ENCODE results near the gene TTC39C. TPM values are rescaled to one million over a fixed set of nuclear protein-coding genes. Genes with fewer than 3 reads are reported as not detected.
"Not testable (repeated sequence)": the region's sequence is repeated elsewhere in the genome, so short reads cannot be mapped to it uniquely, and the experiment has no call there.

Gene TTC39C
- total RNA-seq, 2 experiments from 2014 or later = 84.0 to 95.1 TPM

- Mint-ChIP-seq H3K4me1 (no peaks in the 10 kb centered on the region), H3K36me3 (peaks cover 26% of the 10 kb centered on the region), H3K9me3 (no peaks in the 10 kb centered on the region), H3K27ac (no peak overlapping the region), H3K27me3 (no peaks in the 10 kb centered on the region), H3K4me3 (no peak overlapping the region)
- POLR2A ChIA-PET = no interaction called here
- DNase-seq (no peak), ATAC-seq (ENCODE audit: low read depth) (no peak)
Observed at GRCh38 chr18:24127735-24128134, 113.2 kb downstream of the TTC39C start.

- Mint-ChIP-seq H3K4me3 (no peak overlapping the region), H3K27ac (no peak overlapping the region), H3K4me1 (no peaks in the 10 kb centered on the region), H3K9me3 (no peaks in the 10 kb centered on the region), H3K27me3 (no peaks in the 10 kb centered on the region), H3K36me3 (peaks cover 22% of the 10 kb centered on the region)
- POLR2A ChIA-PET = no interaction called here
- DNase-seq (no peak), ATAC-seq (ENCODE audit: low read depth) (no peak)
Observed at GRCh38 chr18:24128700-24129099, 114.1 kb downstream of the TTC39C start.

GRCh38 chr18:24130494-24130893 lies 115.9 kb downstream of the TTC39C start:
- Mint-ChIP-seq H3K9me3 (no peaks in the 10 kb centered on the region), H3K27me3 (no peaks in the 10 kb centered on the region), H3K36me3 (peaks cover 20% of the 10 kb centered on the region), H3K4me1 (no peaks in the 10 kb centered on the region), H3K27ac (no peak overlapping the region), H3K4me3 (no peak overlapping the region)
- POLR2A ChIA-PET = no interaction called here
- DNase-seq (no peak), ATAC-seq (ENCODE audit: low read depth) (no peak)

GRCh38 chr18:24136967-24137373 lies 122.4 kb downstream of the TTC39C start:
- Mint-ChIP-seq H3K27ac (no peak overlapping the region), H3K4me3 (no peak overlapping the region), H3K4me1 (peaks cover 15% of the 10 kb centered on the region), H3K9me3 (no peaks in the 10 kb centered on the region), H3K36me3 (peaks cover 9% of the 10 kb centered on the region), H3K27me3 (peaks cover 19% of the 10 kb centered on the region)
- POLR2A ChIA-PET = no interaction called here
- no peak for ATAC-seq (ENCODE audit: low read depth)
- no peak for DNase-seq

- Mint-ChIP-seq H3K27ac (peak overlapping the region; percentile 32), H3K36me3 (peaks cover 9% of the 10 kb centered on the region), H3K4me3 (peak overlapping the region; percentile 88), H3K9me3 (no peaks in the 10 kb centered on the region), H3K4me1 (peaks cover 15% of the 10 kb centered on the region), H3K27me3 (peaks cover 19% of the 10 kb centered on the region)
- ATAC-seq (ENCODE audit: low read depth) (peak; percentile 13), DNase-seq (no peak)
- POLR2A ChIA-PET = interaction anchor here (0.7 to 1.6 kb wide), 3 partner anchors 47 to 636 kb away, joined by 3 read pairs; no protein-coding TSS in a partner anchor
Observed at GRCh38 chr18:24138409-24138788, 123.8 kb downstream of the TTC39C start.

- POLR2A ChIA-PET = interaction anchor here (0.7 to 1.6 kb wide), 3 partner anchors 46 to 636 kb away, joined by 3 read pairs; no protein-coding TSS in a partner anchor
- H3K27me3 Mint-ChIP-seq = peaks cover 20% of the 10 kb centered on the region
Observed at GRCh38 chr18:24138789-24139616, 124.4 kb downstream of the TTC39C start, which contains the start of gene CABYR. CABYR (plus strand) TSS chr18:24139062; CDS start chr18:24143115, 4,053 bp downstream.

GRCh38 chr18:24140697-24141096 lies 126.1 kb downstream of the TTC39C start:
- peaks cover 5% of the 10 kb centered on the region for H3K36me3 Mint-ChIP-seq
- peaks cover 15% of the 10 kb centered on the region for H3K4me1 Mint-ChIP-seq
- H3K27me3 Mint-ChIP-seq = peaks cover 26% of the 10 kb centered on the region
- no peak for ATAC-seq (ENCODE audit: low read depth)
- no peak overlapping the region for H3K27ac Mint-ChIP-seq
- no peaks in the 10 kb centered on the region for H3K9me3 Mint-ChIP-seq
- no peak for DNase-seq
- POLR2A ChIA-PET = no interaction called here
- H3K4me3 Mint-ChIP-seq = no peak overlapping the region

More at GRCh38 chr18:24138789-24139616, 124.4 kb downstream of the TTC39C start, which contains the start of gene CABYR:
- no peaks in the 10 kb centered on the region for H3K9me3 Mint-ChIP-seq
- peaks cover 7% of the 10 kb centered on the region for H3K36me3 Mint-ChIP-seq
- H3K4me1 Mint-ChIP-seq = peaks cover 15% of the 10 kb centered on the region
- peak; percentile 98 for ATAC-seq (ENCODE audit: low read depth)
- H3K27ac Mint-ChIP-seq = peak within 1 kb of the TSS; percentile 47
- H3K4me3 Mint-ChIP-seq = peak within 1 kb of the TSS; percentile 88
- peak; percentile 79 for DNase-seq

GRCh38 chr18:24142376-24142775 lies 127.8 kb downstream of the TTC39C start:
- ATAC-seq (ENCODE audit: low read depth) (no peak), DNase-seq (no peak)
- H3K9me3 Mint-ChIP-seq = no peaks in the 10 kb centered on the region
- peaks cover 31% of the 10 kb centered on the region for H3K27me3 Mint-ChIP-seq
- POLR2A ChIA-PET = no interaction called here
- no peaks in the 10 kb centered on the region for H3K36me3 Mint-ChIP-seq
- H3K27ac Mint-ChIP-seq = no peak overlapping the region
- H3K4me3 Mint-ChIP-seq = no peak overlapping the region
- H3K4me1 Mint-ChIP-seq = peaks cover 11% of the 10 kb centered on the region

GRCh38 chr18:24149591-24149990 lies 135.0 kb downstream of the TTC39C start:
- not testable (repeated sequence) for H3K4me1 Mint-ChIP-seq; H3K27ac Mint-ChIP-seq; ATAC-seq (ENCODE audit: low read depth); H3K36me3 Mint-ChIP-seq; DNase-seq; H3K4me3 Mint-ChIP-seq; H3K9me3 Mint-ChIP-seq
- POLR2A ChIA-PET = interaction anchor here (0.6 kb wide), 1 partner anchor 122 kb away, joined by 4 read pairs; no protein-coding TSS in a partner anchor
- peaks cover 14% of the 10 kb centered on the region for H3K27me3 Mint-ChIP-seq

GRCh38 chr18:24153397-24153796 lies 138.8 kb downstream of the TTC39C start:
- H3K27me3 Mint-ChIP-seq = peaks cover 6% of the 10 kb centered on the region

GRCh38 chr18:24157855-24158254 lies 143.3 kb downstream of the TTC39C start:
- DNase-seq (no peak), ATAC-seq (ENCODE audit: low read depth) (no peak)
- Mint-ChIP-seq H3K27me3 (peaks cover 2% of the 10 kb centered on the region), H3K27ac (no peak overlapping the region), H3K4me1 (no peaks in the 10 kb centered on the region), H3K9me3 (no peaks in the 10 kb centered on the region), H3K4me3 (no peak overlapping the region), H3K36me3 (no peaks in the 10 kb centered on the region)
- POLR2A ChIA-PET = no interaction called here

More at GRCh38 chr18:24153397-24153796, 138.8 kb downstream of the TTC39C start:
- DNase-seq (no peak), ATAC-seq (ENCODE audit: low read depth) (no peak)
- no peak overlapping the region for H3K27ac Mint-ChIP-seq
- H3K9me3 Mint-ChIP-seq = no peaks in the 10 kb centered on the region
- H3K4me1 Mint-ChIP-seq = no peaks in the 10 kb centered on the region
- no peaks in the 10 kb centered on the region for H3K36me3 Mint-ChIP-seq
- H3K4me3 Mint-ChIP-seq = no peak overlapping the region
- POLR2A ChIA-PET = no interaction called here

- Mint-ChIP-seq H3K36me3 (no peaks in the 10 kb centered on the region), H3K9me3 (no peaks in the 10 kb centered on the region), H3K27ac (no peak overlapping the region), H3K4me3 (no peak overlapping the region), H3K27me3 (peaks cover 2% of the 10 kb centered on the region), H3K4me1 (no peaks in the 10 kb centered on the region)
- POLR2A ChIA-PET = no interaction called here
- ATAC-seq (ENCODE audit: low read depth) = no peak
- DNase-seq = no peak
Observed at GRCh38 chr18:24160086-24160485, 145.5 kb downstream of the TTC39C start.

GRCh38 chr18:24161304-24161703 lies 146.8 kb downstream of the TTC39C start:
- Mint-ChIP-seq H3K4me1 (no peaks in the 10 kb centered on the region), H3K9me3 (no peaks in the 10 kb centered on the region), H3K36me3 (no peaks in the 10 kb centered on the region), H3K27ac (no peak overlapping the region), H3K4me3 (no peak overlapping the region), H3K27me3 (no peaks in the 10 kb centered on the region)
- DNase-seq (no peak), ATAC-seq (ENCODE audit: low read depth) (no peak)
- POLR2A ChIA-PET = no interaction called here

GRCh38 chr18:24168496-24168895 lies 153.9 kb downstream of the TTC39C start:
- no peak for DNase-seq
- ATAC-seq (ENCODE audit: low read depth) = no peak
- no peak overlapping the region for H3K27ac Mint-ChIP-seq
- H3K4me1 Mint-ChIP-seq = no peaks in the 10 kb centered on the region
- no peaks in the 10 kb centered on the region for H3K36me3 Mint-ChIP-seq
- H3K9me3 Mint-ChIP-seq = no peaks in the 10 kb centered on the region
- H3K4me3 Mint-ChIP-seq = no peak overlapping the region
- H3K27me3 Mint-ChIP-seq = no peaks in the 10 kb centered on the region
- POLR2A ChIA-PET = no interaction called here
